ENCODE data around the gene RUFY2. TPM values are rescaled to one million over a fixed set of nuclear protein-coding genes. Genes with fewer than 3 reads are reported as not detected.

RUFY2 gene
- total RNA-seq, 6 donors from 2014 or later, result 10.3 to 47.7 (median 15.7) TPM

- TF ChIP-seq POLR2A (IDR thresholded peaks at IDR 0.05), result no peak
- TF ChIP-seq POLR2AphosphoS5 (IDR thresholded peaks at IDR 0.05), result no peak
- no peak for TF ChIP-seq CTCF (IDR thresholded peaks at IDR 0.05)
- no peak for TF ChIP-seq EP300 (IDR thresholded peaks at IDR 0.05)
- H3K27ac ChIP-seq, result no peak overlapping the region
- H3K36me3 ChIP-seq, result peaks cover 10 to 76% (median 22%) of the 10 kb centered on the region in 4 donors
- no peak for ATAC-seq (ENCODE audit: low FRiP score in 2 of 2)
- no peaks in the 10 kb centered on the region for H3K9me3 ChIP-seq
- H3K4me1 ChIP-seq, result no peaks in the 10 kb centered on the region
- WGBS, 2 donors, result 90 to 96% methylated on average over 1 of the region's 1 CpG
- H3K27me3 ChIP-seq, result no peaks in the 10 kb centered on the region
- DNase-seq, result no peak
- no peak overlapping the region for H3K4me3 ChIP-seq
These were observed 10.1 kb downstream of the RUFY2 start for GRCh38 chr10:68397005-68397404.

- Histone ChIP-seq H3K9me3 (no peaks in the 10 kb centered on the region), H3K27me3 (no peaks in the 10 kb centered on the region), H3K36me3 (peaks cover 18 to 99% (median 44%) of the 10 kb centered on the region in 4 donors), H3K4me3 (no peak overlapping the region), H3K4me1 (no peaks in the 10 kb centered on the region), H3K27ac (no peak overlapping the region)
- WGBS, 2 donors, result 77 to 85% methylated on average over 2 of the region's 2 CpGs
- no peak for TF ChIP-seq POLR2A (IDR thresholded peaks at IDR 0.05)
- no peak for TF ChIP-seq POLR2AphosphoS5 (IDR thresholded peaks at IDR 0.05)
- no peak for TF ChIP-seq EP300 (IDR thresholded peaks at IDR 0.05)
- no peak for TF ChIP-seq CTCF (IDR thresholded peaks at IDR 0.05)
- DNase-seq (no peak), ATAC-seq (ENCODE audit: low FRiP score in 2 of 2) (no peak)
These were observed 21.3 kb downstream of the RUFY2 start for GRCh38 chr10:68385740-68386139.

GRCh38 chr10:68371604-68372003 is 35.5 kb downstream of the RUFY2 start:
- WGBS, 2 donors, result 96 to 100% methylated on average over 1 of the region's 1 CpG
- Histone ChIP-seq H3K36me3 (peaks cover 0 to 86% (median 25%) of the 10 kb centered on the region in 4 donors), H3K27ac (no peak overlapping the region), H3K27me3 (no peaks in the 10 kb centered on the region), H3K4me3 (no peak overlapping the region), H3K4me1 (no peaks in the 10 kb centered on the region), H3K9me3 (peaks cover 4 to 19% (median 7%) of the 10 kb centered on the region in 4 donors)
- ATAC-seq (ENCODE audit: low FRiP score in 2 of 2) (no peak), DNase-seq (no peak)
- TF ChIP-seq EP300 (IDR thresholded peaks at IDR 0.05) (no peak), POLR2A (IDR thresholded peaks at IDR 0.05) (no peak), CTCF (IDR thresholded peaks at IDR 0.05) (no peak), POLR2AphosphoS5 (IDR thresholded peaks at IDR 0.05) (no peak)

- no peak for DNase-seq
- 84 to 88% methylated on average over 2 of the region's 2 CpGs for WGBS, 2 donors
- ATAC-seq (ENCODE audit: low FRiP score in 2 of 2), result no peak
These were observed 40.0 kb downstream of the RUFY2 start for GRCh38 chr10:68367121-68367520.

More at GRCh38 chr10:68367121-68367520, 40.0 kb downstream of the RUFY2 start:
- H3K27me3 ChIP-seq, result no peaks in the 10 kb centered on the region
- no peaks in the 10 kb centered on the region for H3K4me1 ChIP-seq
- TF ChIP-seq POLR2AphosphoS5 (IDR thresholded peaks at IDR 0.05) (no peak), POLR2A (IDR thresholded peaks at IDR 0.05) (no peak), CTCF (IDR thresholded peaks at IDR 0.05) (no peak), EP300 (IDR thresholded peaks at IDR 0.05) (no peak)
- peaks cover 4 to 8% (median 6%) of the 10 kb centered on the region in 4 donors for H3K9me3 ChIP-seq
- H3K36me3 ChIP-seq, result peaks cover 7 to 75% (median 25%) of the 10 kb centered on the region in 4 donors
- H3K4me3 ChIP-seq, result no peak overlapping the region
- H3K27ac ChIP-seq, result no peak overlapping the region
